Fibroblast of the aortic adventitia (primary cell): Measurements from ENCODE around the gene AMY2A. TPM values are rescaled to one million over a fixed set of nuclear protein-coding genes. Genes with fewer than 3 reads are reported as not detected.
"Not testable (repeated sequence)": the region's sequence is repeated elsewhere in the genome, so short reads cannot be mapped to it uniquely, and the experiment has no call there.

Experiments used
- DNase-seq: peaks from one replicate; pipeline ENCODE4 v3.0.0-alpha.2; 2010; ENCODE audit warnings: low read depth
- H3K4me3 ChIP-seq: 2 replicates; pipeline ENCODE4 v1.5.1; 2011; ENCODE audit warnings: low read depth, mild to moderate bottlenecking, control low read depth, low read length, moderate library complexity
- CTCF ChIP-seq: IDR thresholded peaks from 2 replicates; pipeline ENCODE4 v1.5.1; 2011; ENCODE audit warnings: mild to moderate bottlenecking, low read length, control low read depth, inconsistent platforms; ENCODE audit not compliant: insufficient read depth
- small RNA-seq: library from RNA; depleted of rRNA; stranded (forward); fragments of <200 nt; gene quantifications from one replicate; pipeline ENCODE3, GENCODE V24; 2012
- total RNA-seq: library from RNA; depleted of rRNA; stranded (reverse); fragments of >200 nt; gene quantifications from 2 replicates; pipeline ENCODE4 v1.2.3, GENCODE V29; 2012; ENCODE audit warnings: low replicate concordance

Gene AMY2A
- total RNA-seq, 1 donor, result not detected

GRCh38 chr1:103616362-103616761 lies 865 bp upstream of the AMY2A start:
- no peak for DNase-seq
- no peak overlapping the region for H3K4me3 ChIP-seq
- TF ChIP-seq CTCF, result no peak

GRCh38 chr1:103627436-103627835 lies 10.2 kb downstream of the AMY2A start:
- not testable (repeated sequence) for DNase-seq, H3K4me3 ChIP-seq

- not testable (repeated sequence) for DNase-seq, H3K4me3 ChIP-seq
Measured at GRCh38 chr1:103641194-103641593, 24.0 kb downstream of the AMY2A start.

GRCh38 chr1:103643908-103644307 lies 26.7 kb downstream of the AMY2A start:
- H3K4me3 ChIP-seq, DNase-seq: not testable (repeated sequence)

- DNase-seq, H3K4me3 ChIP-seq: not testable (repeated sequence)
Measured at GRCh38 chr1:103650305-103650704, 33.1 kb downstream of the AMY2A start.

- DNase-seq, H3K4me3 ChIP-seq: not testable (repeated sequence)
Measured at GRCh38 chr1:103650889-103651288, 33.7 kb downstream of the AMY2A start.

- DNase-seq, H3K4me3 ChIP-seq: not testable (repeated sequence)
Measured at GRCh38 chr1:103654133-103654532, 36.9 kb downstream of the AMY2A start.

GRCh38 chr1:103655460-103655859 lies 38.2 kb downstream of the AMY2A start, which contains the start of gene AMY1A:
TSS of gene AMY1A (plus strand) at chr1:103655760. CDS start at chr1:103656331, 571 bp downstream.
- DNase-seq, H3K4me3 ChIP-seq: not testable (repeated sequence)

Small RNA genes lying within 50 kb of the gene (small RNA-seq; reads per million reads assigned to genes)
- not detected for gene AC105272.1

Other genes starting within 250 kb of the AMY2A start
- 19.9 and 31.5 TPM in 2 replicates for gene RNPC3, start 91.7 kb upstream of the AMY2A start, total RNA-seq
- 10.1 and 17.1 TPM in 2 replicates for gene AMY2B, start 45.8 kb upstream of the AMY2A start, total RNA-seq
- not detected in 2 replicates for gene AMY1A, start 38.3 kb downstream of the AMY2A start, total RNA-seq
- not detected in 2 replicates for gene AMY1B, start 78.8 kb downstream of the AMY2A start, total RNA-seq
- gene AMY1C, start 132.5 kb downstream of the AMY2A start, total RNA-seq, result not detected in 2 replicates